Tibial artery (tissue), 4 donors: ENCODE data around the gene ERICH6.

Experiments
- DNase-seq, 2 donors: peaks; one replicate each; pipeline ENCODE4 v3.0.0-alpha.2; 2019
- H3K27ac ChIP-seq, 2 donors: fragments of 200-600 bp; sonication (generic) in 1 of 2; 1 replicate in 1 of 2; 2 replicates in 1 of 2; pipeline ENCODE4 v1.5.1; 2018 to 2019; ENCODE audit warnings: mild to moderate bottlenecking in 1 of 2
- H3K27me3 ChIP-seq, 2 donors: fragments of 200-600 bp; sonication (generic) in 1 of 2; one replicate each; pipeline versions ENCODE4 v1.5.1 to v1.6.0; 2016 to 2019
- H3K36me3 ChIP-seq, 3 donors: fragments of 200-600 bp; sonication (generic) in 2 of 3; one replicate each; pipeline ENCODE4 v1.5.1; 2016 to 2019; ENCODE audit warnings: mild to moderate bottlenecking in 2 of 3
- H3K4me1 ChIP-seq, 4 donors: fragments of 200-600 bp; sonication (generic) in 2 of 4; 1 replicate in 3 of 4; 2 replicates in 1 of 4; pipeline ENCODE4 v1.5.1; 2016 to 2019
- H3K4me3 ChIP-seq, 2 donors: fragments of 200-600 bp; sonication (generic) in 1 of 2; 1 replicate in 1 of 2; 2 replicates in 1 of 2; pipeline ENCODE4 v1.5.1; 2018 to 2019; ENCODE audit warnings: mild to moderate bottlenecking in 2 of 2
- H3K9me3 ChIP-seq, 3 donors: fragments of 200-600 bp; sonication (generic) in 1 of 3; one replicate each; pipeline ENCODE4 v1.5.1; 2016 to 2019
- intact Hi-C: fragments of 100-400 bp; cut with DNase I; formaldehyde crosslinking; loops from one replicate; pipeline ENCODE4 v1.15.0; 2023; ENCODE audit warnings: low total_unique reads
- TF ChIP-seq, protein P1 (sequence below), 2 experiments: fragments of 200-600 bp in 1 of 2; fragments of 450-650 bp in 1 of 2; IDR thresholded peaks; one replicate each; pipeline ENCODE4 v1.5.1; 2017 to 2019; ENCODE audit warnings: antibody characterized with exemption in 2 of 2, mild to moderate bottlenecking in 1 of 2, moderate library complexity in 1 of 2

ERICH6 gene

GRCh38 chr3:150742679-150743078 is 39.0 kb upstream of the ERICH6 start:
- Histone ChIP-seq H3K27me3 (no peaks in the 10 kb centered on the region), H3K36me3 (peaks cover 8 to 23% (median 19%) of the 10 kb centered on the region in 3 donors), H3K4me1 (peaks cover 0 to 53% (median 34%) of the 10 kb centered on the region in 4 donors), H3K4me3 (no peak overlapping the region), H3K9me3 (no peaks in the 10 kb centered on the region), H3K27ac (peak overlapping the region; percentile 56 to 68)
- TF ChIP-seq, protein P1, sequence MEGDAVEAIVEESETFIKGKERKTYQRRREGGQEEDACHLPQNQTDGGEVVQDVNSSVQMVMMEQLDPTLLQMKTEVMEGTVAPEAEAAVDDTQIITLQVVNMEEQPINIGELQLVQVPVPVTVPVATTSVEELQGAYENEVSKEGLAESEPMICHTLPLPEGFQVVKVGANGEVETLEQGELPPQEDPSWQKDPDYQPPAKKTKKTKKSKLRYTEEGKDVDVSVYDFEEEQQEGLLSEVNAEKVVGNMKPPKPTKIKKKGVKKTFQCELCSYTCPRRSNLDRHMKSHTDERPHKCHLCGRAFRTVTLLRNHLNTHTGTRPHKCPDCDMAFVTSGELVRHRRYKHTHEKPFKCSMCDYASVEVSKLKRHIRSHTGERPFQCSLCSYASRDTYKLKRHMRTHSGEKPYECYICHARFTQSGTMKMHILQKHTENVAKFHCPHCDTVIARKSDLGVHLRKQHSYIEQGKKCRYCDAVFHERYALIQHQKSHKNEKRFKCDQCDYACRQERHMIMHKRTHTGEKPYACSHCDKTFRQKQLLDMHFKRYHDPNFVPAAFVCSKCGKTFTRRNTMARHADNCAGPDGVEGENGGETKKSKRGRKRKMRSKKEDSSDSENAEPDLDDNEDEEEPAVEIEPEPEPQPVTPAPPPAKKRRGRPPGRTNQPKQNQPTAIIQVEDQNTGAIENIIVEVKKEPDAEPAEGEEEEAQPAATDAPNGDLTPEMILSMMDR (IDR thresholded peaks at IDR 0.05): no peak
- intact Hi-C loops: no loop called here
- DNase-seq: no peak

DNA sequence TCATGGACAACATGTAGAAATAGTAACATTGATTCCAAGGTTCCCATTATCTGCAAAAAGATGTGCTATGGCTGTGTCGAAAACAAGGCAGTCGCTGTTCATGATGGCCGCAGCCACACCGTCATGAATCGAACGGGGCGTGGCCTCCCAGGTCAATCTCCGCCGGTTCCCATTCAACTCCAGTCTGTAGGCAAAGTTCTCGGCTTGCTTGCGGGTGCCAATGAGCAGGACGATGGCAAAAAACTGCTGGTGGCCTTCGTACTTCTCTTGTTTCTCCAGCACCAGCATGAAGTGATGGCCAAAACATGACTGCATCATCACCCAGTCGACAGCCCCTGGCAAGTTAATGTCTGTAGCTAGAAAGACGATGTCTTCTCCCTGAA is 38.4 kb upstream of the ERICH6 start:
- Histone ChIP-seq H3K27me3 (no peaks in the 10 kb centered on the region), H3K4me3 (no peak overlapping the region), H3K27ac (no peak overlapping the region), H3K4me1 (peaks cover 0 to 47% (median 32%) of the 10 kb centered on the region in 4 donors), H3K9me3 (no peaks in the 10 kb centered on the region), H3K36me3 (peaks cover 8 to 23% (median 19%) of the 10 kb centered on the region in 3 donors)
- TF ChIP-seq, protein P1 (IDR thresholded peaks at IDR 0.05): no peak
- intact Hi-C loops: no loop called here
- DNase-seq: no peak

DNA sequence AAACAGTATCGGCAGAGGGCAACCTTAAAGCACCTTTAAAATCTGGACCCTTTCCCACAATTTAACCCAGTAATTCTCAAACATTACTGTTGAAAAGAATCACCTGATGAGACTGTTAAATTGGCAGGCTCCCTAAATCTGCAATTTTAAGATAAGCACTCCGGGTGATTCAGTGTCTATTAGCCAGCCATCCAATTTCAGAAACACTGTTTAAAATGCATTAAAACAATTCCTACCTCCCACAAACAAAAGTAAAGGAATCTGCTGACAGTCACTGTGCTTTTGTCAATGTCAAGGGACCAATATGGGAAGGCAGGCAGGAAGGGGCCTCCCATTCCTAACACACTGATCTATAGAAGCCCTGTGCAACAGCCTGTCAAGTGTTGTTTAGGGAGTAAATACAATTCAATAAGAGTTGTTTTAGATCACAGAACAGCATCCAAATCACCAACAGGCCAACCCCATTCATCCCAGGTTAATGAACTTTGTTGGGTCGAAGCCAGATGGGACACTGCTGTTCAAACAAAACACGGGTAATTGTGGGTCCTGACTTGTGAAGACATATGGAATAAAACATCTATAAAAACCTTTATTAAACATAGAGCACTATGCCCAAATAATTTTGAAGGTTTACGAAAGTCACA is 37.9 kb upstream of the ERICH6 start:
- peaks cover 8 to 23% (median 19%) of the 10 kb centered on the region in 3 donors for H3K36me3 ChIP-seq
- H3K4me1 ChIP-seq: peaks cover 0 to 42% (median 28%) of the 10 kb centered on the region in 4 donors
- H3K9me3 ChIP-seq: no peaks in the 10 kb centered on the region
- H3K27ac ChIP-seq: no peak overlapping the region
- no peak overlapping the region for H3K4me3 ChIP-seq
- no peaks in the 10 kb centered on the region for H3K27me3 ChIP-seq
- TF ChIP-seq, protein P1 (IDR thresholded peaks at IDR 0.05): no peak
- no peak for DNase-seq
- intact Hi-C loops: no loop called here

- no peak overlapping the region for H3K27ac ChIP-seq
These were observed 37.2 kb upstream of the ERICH6 start for GRCh38 chr3:150740733-150741496.

GRCh38 chr3:150739877-150740645 is 36.3 kb upstream of the ERICH6 start:
- no peaks in the 10 kb centered on the region for H3K27me3 ChIP-seq
- no peak for DNase-seq
- no peak overlapping the region for H3K27ac ChIP-seq
- H3K4me3 ChIP-seq: no peak overlapping the region
- H3K4me1 ChIP-seq: peaks cover 0 to 31% (median 21%) of the 10 kb centered on the region in 4 donors
- H3K36me3 ChIP-seq: peaks cover 8 to 23% (median 19%) of the 10 kb centered on the region in 3 donors
- intact Hi-C loops: no loop called here
- TF ChIP-seq, protein P1 (IDR thresholded peaks at IDR 0.05): no peak
- no peaks in the 10 kb centered on the region for H3K9me3 ChIP-seq

More at GRCh38 chr3:150740733-150741496, 37.2 kb upstream of the ERICH6 start:
- no peaks in the 10 kb centered on the region for H3K27me3 ChIP-seq
- intact Hi-C loops: no loop called here
- no peaks in the 10 kb centered on the region for H3K9me3 ChIP-seq
- DNase-seq: no peak
- H3K4me1 ChIP-seq: peaks cover 0 to 35% (median 25%) of the 10 kb centered on the region in 4 donors
- no peak overlapping the region for H3K4me3 ChIP-seq
- TF ChIP-seq, protein P1 (IDR thresholded peaks at IDR 0.05): no peak
- H3K36me3 ChIP-seq: peaks cover 8 to 23% (median 19%) of the 10 kb centered on the region in 3 donors
